ENCODE results near the gene CUL1. TPM values are rescaled to one million over a fixed set of nuclear protein-coding genes. Genes with fewer than 3 reads are reported as not detected.

The CUL1 gene
- total and polyA plus RNA-seq, 4 donors = 22.9 to 56.5 (median 32.8) TPM

DNA sequence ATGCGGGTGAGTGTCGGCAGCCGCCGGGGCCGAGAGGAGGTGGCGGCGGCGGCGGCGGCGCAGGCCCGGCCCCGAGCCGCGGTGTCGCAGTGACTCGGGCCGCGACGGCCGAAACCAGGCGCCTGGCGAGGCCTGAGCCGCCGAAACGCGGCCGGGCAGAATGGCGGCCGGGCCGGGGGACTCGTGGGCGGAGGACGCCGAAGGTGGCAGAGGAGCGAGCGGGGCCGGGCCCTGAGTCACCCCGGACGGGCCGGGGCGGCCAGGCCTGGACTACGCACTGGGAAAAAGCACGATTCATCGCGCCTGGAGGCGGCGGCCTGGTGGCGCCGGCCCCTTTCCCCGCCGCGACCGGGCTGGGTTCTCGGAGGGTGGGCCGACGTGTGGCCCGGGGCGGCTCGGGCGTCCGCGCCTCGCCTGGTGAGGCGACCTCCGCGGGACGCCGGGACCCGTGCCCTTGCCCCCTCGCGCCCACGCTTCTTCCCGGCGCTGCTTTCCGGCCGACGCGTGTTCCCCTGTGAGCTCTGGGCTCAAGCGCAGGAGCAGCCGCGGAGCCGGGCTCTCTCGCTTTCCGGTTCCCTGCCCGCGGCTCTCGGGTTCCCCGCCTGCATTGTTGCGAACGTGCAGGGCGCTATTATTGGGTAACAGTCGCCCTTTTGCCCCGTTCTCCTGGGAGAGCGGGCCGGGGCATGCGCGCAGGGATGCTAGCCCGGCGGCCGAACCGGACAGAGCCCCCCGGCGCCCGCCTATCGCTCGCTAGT, 500 bp downstream of the CUL1 start:
- H3K9me3 ChIP-seq (ENCODE audit: control insufficient read depth in 4 of 4, insufficient read depth in 3 of 4, low read length in 3 of 4) = no peaks in the 10 kb centered on the region
- peak in 2 of 3 donors; percentile 66 to 74 for DNase-seq
- no peaks in the 10 kb centered on the region for H3K36me3 ChIP-seq (ENCODE audit: control insufficient read depth in 4 of 4, insufficient read depth in 4 of 4, low read length in 4 of 4)
- H3K27me3 ChIP-seq (ENCODE audit: control insufficient read depth in 3 of 3, insufficient read depth in 3 of 3, low read length in 2 of 3) = no peaks in the 10 kb centered on the region
- peaks cover 9 to 45% (median 24%) of the 10 kb centered on the region in 5 donors for H3K4me1 ChIP-seq (ENCODE audit: control insufficient read depth in 5 of 5, insufficient read depth in 5 of 5, low read length in 5 of 5)
- TF ChIP-seq, protein P1, sequence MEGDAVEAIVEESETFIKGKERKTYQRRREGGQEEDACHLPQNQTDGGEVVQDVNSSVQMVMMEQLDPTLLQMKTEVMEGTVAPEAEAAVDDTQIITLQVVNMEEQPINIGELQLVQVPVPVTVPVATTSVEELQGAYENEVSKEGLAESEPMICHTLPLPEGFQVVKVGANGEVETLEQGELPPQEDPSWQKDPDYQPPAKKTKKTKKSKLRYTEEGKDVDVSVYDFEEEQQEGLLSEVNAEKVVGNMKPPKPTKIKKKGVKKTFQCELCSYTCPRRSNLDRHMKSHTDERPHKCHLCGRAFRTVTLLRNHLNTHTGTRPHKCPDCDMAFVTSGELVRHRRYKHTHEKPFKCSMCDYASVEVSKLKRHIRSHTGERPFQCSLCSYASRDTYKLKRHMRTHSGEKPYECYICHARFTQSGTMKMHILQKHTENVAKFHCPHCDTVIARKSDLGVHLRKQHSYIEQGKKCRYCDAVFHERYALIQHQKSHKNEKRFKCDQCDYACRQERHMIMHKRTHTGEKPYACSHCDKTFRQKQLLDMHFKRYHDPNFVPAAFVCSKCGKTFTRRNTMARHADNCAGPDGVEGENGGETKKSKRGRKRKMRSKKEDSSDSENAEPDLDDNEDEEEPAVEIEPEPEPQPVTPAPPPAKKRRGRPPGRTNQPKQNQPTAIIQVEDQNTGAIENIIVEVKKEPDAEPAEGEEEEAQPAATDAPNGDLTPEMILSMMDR (IDR thresholded peaks at IDR 0.05; ENCODE audit: control extremely low read depth, extremely low read depth) = no peak
- WGBS, 2 donors = 0% methylated on average over 41 to 107 of the region's 107 CpGs
- H3K9ac ChIP-seq (ENCODE audit: insufficient read depth in 1 of 2, low read length in 2 of 2) = peak overlapping the region; percentile 43 to 75
- H3K27ac ChIP-seq (ENCODE audit: low read depth in 1 of 2, low read length in 1 of 2) = peak overlapping the region; percentile 98 to 99
- peak; percentile 42 for ATAC-seq (ENCODE audit: insufficient read depth, low FRiP score)
- peak overlapping the region; percentile 96 for H3K4me3 ChIP-seq

DNA sequence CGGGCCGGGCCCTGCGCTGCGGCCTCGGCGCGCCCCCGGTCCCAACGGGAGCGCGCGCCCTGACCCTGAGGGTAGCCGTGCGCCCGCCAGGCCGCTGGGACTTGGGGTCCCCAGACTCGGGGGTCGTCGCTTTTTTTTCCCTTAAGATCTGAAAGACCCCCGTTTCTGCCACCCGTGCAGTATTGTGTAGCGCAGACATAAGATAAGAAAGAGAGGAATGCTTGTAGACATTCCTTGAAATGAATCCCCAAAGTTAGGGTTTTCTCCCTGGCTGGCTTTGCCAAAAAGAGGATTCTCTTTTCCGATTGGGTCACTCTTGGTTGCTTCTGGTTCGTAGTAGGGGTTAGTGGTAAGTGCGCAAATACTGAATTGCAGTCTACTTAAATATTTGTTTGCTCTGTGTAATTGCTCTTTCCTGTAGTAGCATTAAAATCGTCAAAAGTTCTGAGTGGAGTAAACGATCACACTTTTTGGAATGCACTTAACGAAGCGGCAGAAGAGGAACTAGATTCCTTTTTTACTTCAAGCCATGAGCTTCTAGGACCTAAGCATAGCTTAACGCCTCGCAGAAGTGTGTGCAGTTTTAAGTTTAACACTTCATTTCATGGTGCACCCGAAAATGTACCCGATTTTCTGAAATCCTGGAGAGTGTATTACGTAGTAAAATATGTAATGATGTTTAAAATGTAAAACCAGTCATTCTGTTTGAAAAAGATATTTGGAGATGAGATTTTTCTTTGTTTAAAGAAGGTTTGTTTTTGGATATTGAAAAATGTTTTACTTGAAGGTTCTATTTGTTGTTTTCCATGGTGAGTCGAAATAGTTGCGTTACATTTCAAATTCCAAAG, 1.3 kb downstream of the CUL1 start:
- peak overlapping the region; percentile 96 for H3K4me3 ChIP-seq
- no peaks in the 10 kb centered on the region for H3K27me3 ChIP-seq (ENCODE audit: control insufficient read depth in 3 of 3, insufficient read depth in 3 of 3, low read length in 2 of 3)
- H3K36me3 ChIP-seq (ENCODE audit: control insufficient read depth in 4 of 4, insufficient read depth in 4 of 4, low read length in 4 of 4) = no peaks in the 10 kb centered on the region
- 1 to 2% methylated on average over 36 of the region's 36 CpGs for WGBS, 2 donors
- peaks cover 11 to 45% (median 24%) of the 10 kb centered on the region in 5 donors for H3K4me1 ChIP-seq (ENCODE audit: control insufficient read depth in 5 of 5, insufficient read depth in 5 of 5, low read length in 5 of 5)
- DNase-seq (peak in 2 of 3 donors; percentile 75 to 80), ATAC-seq (ENCODE audit: insufficient read depth, low FRiP score) (peak; percentile 12)
- H3K9me3 ChIP-seq (ENCODE audit: control insufficient read depth in 4 of 4, insufficient read depth in 3 of 4, low read length in 3 of 4) = no peaks in the 10 kb centered on the region
- peak overlapping the region; percentile 75 to 89 for H3K9ac ChIP-seq (ENCODE audit: insufficient read depth in 1 of 2, low read length in 2 of 2)
- H3K27ac ChIP-seq (ENCODE audit: low read depth in 1 of 2, low read length in 1 of 2) = peak overlapping the region; percentile 98 to 99
- TF ChIP-seq, protein P1 (IDR thresholded peaks at IDR 0.05; ENCODE audit: control extremely low read depth, extremely low read depth) = no peak

DNA sequence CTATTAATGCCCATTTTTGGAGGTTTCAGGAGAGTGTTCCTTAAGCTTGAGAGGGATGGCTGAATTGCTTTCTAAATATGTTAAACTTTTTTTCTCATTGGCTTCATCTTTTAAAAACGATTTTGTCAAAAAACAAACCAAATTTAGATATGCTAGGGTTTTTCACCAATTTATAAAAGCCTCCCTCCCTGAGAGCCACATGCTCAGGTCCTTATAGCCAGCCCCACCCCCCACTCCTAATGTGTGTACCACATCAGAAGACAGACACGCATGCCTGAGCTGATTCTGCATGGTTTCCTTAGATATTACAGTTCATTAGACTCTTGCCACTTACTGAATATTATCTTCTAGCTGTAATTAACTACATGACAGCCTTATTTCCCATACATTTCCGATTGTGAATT, 2.0 kb downstream of the CUL1 start:
- no peaks in the 10 kb centered on the region for H3K36me3 ChIP-seq (ENCODE audit: control insufficient read depth in 4 of 4, insufficient read depth in 4 of 4, low read length in 4 of 4)
- H3K9ac ChIP-seq (ENCODE audit: insufficient read depth in 1 of 2, low read length in 2 of 2) = peak overlapping the region in 1 of 2 donors; percentile 89
- no peak for ATAC-seq (ENCODE audit: insufficient read depth, low FRiP score)
- no peaks in the 10 kb centered on the region for H3K9me3 ChIP-seq (ENCODE audit: control insufficient read depth in 4 of 4, insufficient read depth in 3 of 4, low read length in 3 of 4)
- TF ChIP-seq, protein P1 (IDR thresholded peaks at IDR 0.05; ENCODE audit: control extremely low read depth, extremely low read depth) = no peak
- H3K27ac ChIP-seq (ENCODE audit: low read depth in 1 of 2, low read length in 1 of 2) = no peak overlapping the region
- H3K27me3 ChIP-seq (ENCODE audit: control insufficient read depth in 3 of 3, insufficient read depth in 3 of 3, low read length in 2 of 3) = no peaks in the 10 kb centered on the region
- peaks cover 11 to 45% (median 24%) of the 10 kb centered on the region in 5 donors for H3K4me1 ChIP-seq (ENCODE audit: control insufficient read depth in 5 of 5, insufficient read depth in 5 of 5, low read length in 5 of 5)
- peak; percentile 34 to 72 (median 65) for DNase-seq
- WGBS, 2 donors = 9 to 22% methylated on average over 3 of the region's 3 CpGs
- no peak overlapping the region for H3K4me3 ChIP-seq
